ENCODE results near the gene DIAPH2. TPM values are rescaled to one million over a fixed set of nuclear protein-coding genes. Genes with fewer than 3 reads are reported as not detected.
A peak's percentile ranks its signal among the peaks of the same experiment; 100 is the strongest.

The DIAPH2 gene
- total and polyA plus RNA-seq, 2 donors from 2014 or later = 2.1 to 15.0 TPM

- DNase-seq (no peak), FAIRE-seq (no peak)
- Histone ChIP-seq H3K9me3 (ENCODE audit: control insufficient read depth in 2 of 3, insufficient read depth in 1 of 3, low read length in 3 of 3) (no peaks in the 10 kb centered on the region), H3K27me3 (ENCODE audit: control insufficient read depth, insufficient read depth, low read length) (no peaks in the 10 kb centered on the region), H3K9ac (ENCODE audit: low read length in 3 of 3) (no peak overlapping the region), H3K4me1 (ENCODE audit: control insufficient read depth in 2 of 3, insufficient read depth in 2 of 3, low read depth in 1 of 3, low read length in 3 of 3) (no peaks in the 10 kb centered on the region), H3K36me3 (ENCODE audit: control insufficient read depth in 2 of 3, insufficient read depth in 3 of 3, low read length in 3 of 3) (no peaks in the 10 kb centered on the region), H3K4me3 (ENCODE audit: low read length in 3 of 3) (no peak overlapping the region), H3K27ac (ENCODE audit: low read depth in 2 of 2, low read length in 2 of 2) (no peak overlapping the region)
- intact Hi-C loops (cut with DNase I) = no loop called here
- no peak for TF ChIP-seq CTCF (IDR thresholded peaks at IDR 0.05; ENCODE audit: borderline replicate concordance, extremely low read depth, insufficient read depth)
Observed at GRCh38 chrX:96985046-96985445, 300.4 kb downstream of the DIAPH2 start.

DNA sequence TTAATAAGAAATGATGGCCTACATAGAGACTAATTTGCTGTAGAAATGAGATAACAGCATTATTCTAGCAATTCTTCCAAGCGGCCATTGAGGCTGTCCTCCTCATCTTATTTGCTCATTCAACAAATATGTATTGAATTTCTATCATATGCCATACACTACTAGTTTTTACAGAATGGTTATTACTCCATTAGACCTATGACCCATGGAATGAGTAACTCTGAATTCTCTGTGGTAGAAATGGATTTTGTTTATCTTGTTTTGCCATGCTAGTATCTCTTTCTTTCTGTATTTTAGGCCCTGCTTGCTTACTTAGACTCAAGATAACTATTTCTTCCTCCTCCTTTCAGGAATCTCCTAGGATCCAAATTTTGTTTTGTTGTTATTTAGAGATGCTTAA is 302.6 kb downstream of the DIAPH2 start:
- H3K9me3 ChIP-seq (ENCODE audit: control insufficient read depth in 2 of 3, insufficient read depth in 1 of 3, low read length in 3 of 3) = no peaks in the 10 kb centered on the region
- no peaks in the 10 kb centered on the region for H3K27me3 ChIP-seq (ENCODE audit: control insufficient read depth, insufficient read depth, low read length)
- no peaks in the 10 kb centered on the region for H3K36me3 ChIP-seq (ENCODE audit: control insufficient read depth in 2 of 3, insufficient read depth in 3 of 3, low read length in 3 of 3)
- intact Hi-C loops (cut with DNase I) = no loop called here
- H3K27ac ChIP-seq (ENCODE audit: low read depth in 2 of 2, low read length in 2 of 2) = no peak overlapping the region
- no peak for TF ChIP-seq CTCF (IDR thresholded peaks at IDR 0.05; ENCODE audit: borderline replicate concordance, extremely low read depth, insufficient read depth)
- DNase-seq = no peak
- no peak overlapping the region for H3K4me3 ChIP-seq (ENCODE audit: low read length in 3 of 3)
- H3K4me1 ChIP-seq (ENCODE audit: control insufficient read depth in 2 of 3, insufficient read depth in 2 of 3, low read depth in 1 of 3, low read length in 3 of 3) = no peaks in the 10 kb centered on the region
- H3K9ac ChIP-seq (ENCODE audit: low read length in 3 of 3) = no peak overlapping the region
- no peak for FAIRE-seq

DNA sequence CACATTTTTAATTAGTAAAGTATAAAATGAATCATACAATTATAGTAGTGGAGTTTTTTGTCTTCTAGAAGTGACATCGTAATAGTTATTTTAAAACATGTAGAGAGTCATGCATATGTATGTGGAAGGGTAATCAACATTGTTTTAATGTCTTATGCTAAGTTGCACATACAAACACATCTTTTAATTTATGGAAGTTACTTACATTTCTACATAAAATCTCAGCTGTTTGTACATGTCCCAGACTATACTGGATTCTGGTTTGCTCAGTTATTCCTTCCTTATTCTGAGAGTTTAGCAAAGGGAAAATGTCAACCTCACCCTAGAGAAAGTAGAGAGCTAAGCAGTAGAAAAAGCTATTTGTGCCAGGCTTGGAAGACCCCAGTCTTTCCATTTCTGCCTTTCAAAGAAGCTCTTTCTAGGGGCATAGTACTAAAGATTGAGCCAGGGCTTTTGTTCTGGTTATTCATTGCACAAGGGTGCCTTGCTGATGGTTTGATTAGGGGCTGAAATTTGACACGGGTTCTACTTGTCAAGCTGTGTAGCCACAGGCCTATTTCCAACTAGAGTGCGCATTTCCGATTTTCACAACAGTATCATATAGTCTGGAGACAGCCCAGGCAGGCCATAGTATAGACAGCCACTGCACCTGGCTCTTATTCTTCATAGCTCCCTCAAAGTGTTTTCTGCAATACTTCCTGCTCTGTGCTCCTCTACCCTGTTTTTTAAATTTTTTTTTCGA is 305.4 kb downstream of the DIAPH2 start:
- Histone ChIP-seq H3K9ac (ENCODE audit: low read length in 3 of 3) (no peak overlapping the region), H3K27ac (ENCODE audit: low read depth in 2 of 2, low read length in 2 of 2) (no peak overlapping the region), H3K27me3 (ENCODE audit: control insufficient read depth, insufficient read depth, low read length) (no peaks in the 10 kb centered on the region), H3K36me3 (ENCODE audit: control insufficient read depth in 2 of 3, insufficient read depth in 3 of 3, low read length in 3 of 3) (no peaks in the 10 kb centered on the region), H3K4me1 (ENCODE audit: control insufficient read depth in 2 of 3, insufficient read depth in 2 of 3, low read depth in 1 of 3, low read length in 3 of 3) (no peaks in the 10 kb centered on the region), H3K9me3 (ENCODE audit: control insufficient read depth in 2 of 3, insufficient read depth in 1 of 3, low read length in 3 of 3) (no peaks in the 10 kb centered on the region), H3K4me3 (ENCODE audit: low read length in 3 of 3) (no peak overlapping the region)
- DNase-seq (peak in 1 of 5 donors; percentile 2), FAIRE-seq (no peak)
- intact Hi-C loops (cut with DNase I) = no loop called here
- no peak for TF ChIP-seq CTCF (IDR thresholded peaks at IDR 0.05; ENCODE audit: borderline replicate concordance, extremely low read depth, insufficient read depth)

DNA sequence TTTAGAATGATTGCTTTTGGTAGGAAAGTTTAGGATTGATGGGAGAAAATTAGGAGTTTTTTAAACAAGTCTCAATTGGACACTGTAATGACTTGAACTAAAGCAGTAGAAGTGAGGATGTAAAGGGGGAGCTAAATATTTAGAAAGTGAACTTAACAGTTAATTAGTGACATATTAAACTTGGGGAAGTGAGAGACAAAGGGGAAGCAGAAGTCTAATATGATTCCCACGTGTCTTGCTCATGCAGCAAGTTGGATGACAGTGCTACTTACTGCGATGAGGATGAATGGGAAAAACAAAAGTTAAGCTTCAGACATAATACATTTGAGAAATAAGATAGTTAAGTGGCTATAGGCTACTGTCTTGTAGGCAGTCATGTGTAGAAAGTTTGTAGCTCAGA is 309.5 kb downstream of the DIAPH2 start:
- no peak for TF ChIP-seq CTCF (IDR thresholded peaks at IDR 0.05; ENCODE audit: borderline replicate concordance, extremely low read depth, insufficient read depth)
- intact Hi-C loops (cut with DNase I) = no loop called here
- Histone ChIP-seq H3K36me3 (ENCODE audit: control insufficient read depth in 2 of 3, insufficient read depth in 3 of 3, low read length in 3 of 3) (no peaks in the 10 kb centered on the region), H3K9ac (ENCODE audit: low read length in 3 of 3) (no peak overlapping the region), H3K27ac (ENCODE audit: low read depth in 2 of 2, low read length in 2 of 2) (no peak overlapping the region), H3K27me3 (ENCODE audit: control insufficient read depth, insufficient read depth, low read length) (no peaks in the 10 kb centered on the region), H3K9me3 (ENCODE audit: control insufficient read depth in 2 of 3, insufficient read depth in 1 of 3, low read length in 3 of 3) (no peaks in the 10 kb centered on the region), H3K4me3 (ENCODE audit: low read length in 3 of 3) (no peak overlapping the region), H3K4me1 (ENCODE audit: control insufficient read depth in 2 of 3, insufficient read depth in 2 of 3, low read depth in 1 of 3, low read length in 3 of 3) (no peaks in the 10 kb centered on the region)
- FAIRE-seq = no peak
- no peak for DNase-seq
